ENCODE results near the gene DNM3.

DNM3 gene

GRCh38 chr1:172456344-172456769, 615.1 kb downstream of the DNM3 start:
- DNase-seq (ENCODE audit: low read depth) = no peak

DNA sequence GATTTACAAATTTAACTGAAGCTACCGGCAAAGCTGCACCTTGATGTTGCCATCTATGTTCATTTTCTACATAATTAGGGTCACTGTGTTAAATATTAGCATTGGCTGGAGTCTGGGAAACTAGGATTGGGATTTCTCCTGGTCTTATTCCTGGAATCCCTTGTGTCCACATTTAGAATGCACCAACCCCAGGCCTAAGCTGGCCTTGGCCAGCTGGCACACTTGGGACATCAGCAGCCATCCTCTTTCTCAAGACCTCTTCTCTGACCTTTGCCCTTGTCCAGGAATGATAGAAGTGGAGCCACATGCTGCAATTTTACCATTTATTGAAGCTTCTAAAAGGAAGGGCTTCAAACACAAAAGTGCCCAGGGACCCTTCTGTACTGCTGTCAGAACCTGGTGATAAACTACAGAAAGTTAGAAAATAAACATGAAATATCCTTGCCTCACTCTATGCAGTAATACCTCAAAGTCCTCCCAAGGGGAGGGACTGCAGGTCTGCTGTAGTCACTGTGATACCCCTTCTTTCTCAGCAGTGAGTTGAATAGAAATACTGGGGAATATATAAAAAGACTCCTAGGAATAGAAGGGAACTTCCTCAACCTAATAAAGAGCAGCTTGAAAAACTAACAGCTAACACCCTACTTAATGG, 616.3 kb downstream of the DNM3 start:
- DNase-seq (ENCODE audit: low read depth) = no peak

DNA sequence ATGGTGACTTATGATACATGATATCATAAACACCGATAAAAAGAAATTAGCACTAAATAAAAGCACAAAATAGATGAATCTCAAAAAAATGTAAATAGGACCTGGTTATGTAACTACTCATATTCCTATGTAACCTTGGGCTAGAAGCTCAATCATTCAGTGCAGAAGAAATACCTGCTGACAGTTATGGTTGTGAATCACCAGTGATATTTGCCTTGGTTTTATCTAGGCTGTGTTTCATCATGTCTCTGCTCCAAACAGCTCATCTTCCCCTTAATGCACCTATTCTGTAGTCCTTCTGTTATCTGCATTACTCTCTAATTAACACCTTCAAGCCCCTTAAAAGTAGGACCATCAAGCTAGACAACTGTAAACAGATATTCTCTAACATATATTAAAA, 618.9 kb downstream of the DNM3 start:
- no peak for DNase-seq (ENCODE audit: low read depth)

- no peak for DNase-seq (ENCODE audit: low read depth)
Measured at GRCh38 chr1:172460887-172461315, 619.6 kb downstream of the DNM3 start.
